ENCODE results near the gene LPA.
"Not testable (repeated sequence)": the region's sequence is repeated elsewhere in the genome, so short reads cannot be mapped to it uniquely, and the experiment has no call there.

The LPA gene

GRCh38 chr6:160662842-160663241 is 1.2 kb downstream of the LPA start:
- DNase-seq = no peak

- DNase-seq = no peak
Measured at GRCh38 chr6:160662429-160662828, 1.6 kb downstream of the LPA start.

DNA sequence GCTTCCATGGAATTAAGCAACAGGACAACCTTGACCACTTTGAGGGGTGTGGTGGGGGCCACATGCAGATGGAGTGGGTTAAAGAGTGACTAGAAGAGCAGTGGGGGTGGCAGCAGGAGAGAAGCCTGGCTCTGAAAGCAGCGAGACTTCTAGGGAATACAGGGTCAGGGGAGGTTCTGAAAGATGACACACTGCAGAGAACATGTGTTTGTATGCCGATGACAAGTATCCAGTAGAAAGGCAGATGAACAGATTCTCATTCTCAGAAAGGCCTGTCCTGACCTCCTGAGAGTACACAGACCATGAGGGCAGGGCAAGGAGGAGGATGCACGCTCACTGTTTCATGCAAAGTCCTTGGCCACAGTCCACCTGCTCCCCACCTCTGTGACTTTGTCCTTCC is 2.9 kb downstream of the LPA start:
- DNase-seq = no peak

GRCh38 chr6:160659562-160659961 is 4.5 kb downstream of the LPA start:
- no peak for DNase-seq

DNA sequence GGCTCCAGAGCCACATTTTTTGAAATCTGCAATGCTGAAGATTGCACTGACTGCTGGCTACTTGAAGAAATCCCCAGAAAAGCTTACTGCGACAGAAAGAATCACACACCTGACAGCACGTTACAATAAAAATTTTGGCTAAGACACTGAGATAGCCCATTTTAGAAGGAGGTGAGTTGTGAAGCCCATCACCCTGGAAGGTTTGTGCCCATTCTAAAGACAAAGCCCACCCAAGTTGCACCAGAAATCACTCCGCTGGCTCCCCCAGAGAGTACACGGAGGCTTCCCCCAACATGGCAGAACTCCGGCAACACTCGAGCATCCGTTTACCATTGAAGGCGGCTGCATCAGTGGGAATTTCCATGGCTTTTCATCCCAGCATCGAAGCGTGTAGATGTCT is 29.4 kb downstream of the LPA start:
- DNase-seq = no peak

DNA sequence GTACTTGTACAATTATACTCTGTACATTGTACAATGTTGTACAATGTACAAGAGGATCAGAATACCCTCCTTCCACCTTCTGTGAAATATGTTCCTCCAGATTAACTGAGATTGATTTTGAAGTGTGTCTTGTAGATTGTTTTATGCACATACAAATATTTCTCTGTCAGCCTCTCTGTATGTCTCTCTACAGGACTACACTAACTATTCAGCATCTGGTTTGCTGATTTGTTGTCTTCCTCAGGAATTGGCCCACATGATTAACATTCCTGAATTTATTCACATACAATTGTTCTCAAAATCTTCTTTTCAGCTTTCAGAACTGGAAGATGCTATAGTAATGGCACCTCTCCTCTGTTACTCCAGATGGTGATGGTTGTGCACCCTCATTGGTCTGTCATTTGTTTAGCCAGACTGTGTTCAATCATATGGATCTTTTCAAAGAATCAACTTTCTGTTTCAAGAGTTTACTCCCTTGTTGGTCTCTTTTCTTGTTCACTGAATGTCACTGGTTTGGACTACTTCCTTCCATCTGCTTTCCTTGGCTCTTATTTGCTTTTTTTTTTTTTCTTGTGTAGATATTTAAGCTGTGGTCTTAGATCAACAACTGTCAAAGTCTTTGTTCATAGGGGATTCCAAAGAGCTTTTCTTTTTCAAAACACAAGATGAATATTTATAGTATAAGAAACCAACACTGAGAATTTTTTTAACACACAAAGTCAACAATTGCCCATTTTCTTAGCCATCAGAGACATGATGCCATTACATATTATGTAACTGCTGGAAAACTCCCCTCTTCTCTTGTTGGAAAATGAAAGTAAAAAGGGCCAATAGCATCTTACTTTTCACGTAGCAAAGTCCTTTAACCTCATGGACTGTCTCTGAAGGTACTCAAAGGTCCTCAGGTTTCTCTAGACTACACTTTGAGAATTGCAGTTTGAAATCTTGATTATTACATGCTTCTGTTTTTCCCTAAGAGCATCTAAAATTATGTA is 67.9 kb downstream of the LPA start:
- DNase-seq = no peak

- not testable (repeated sequence) for DNase-seq
Measured at GRCh38 chr6:160595297-160595696, 68.8 kb downstream of the LPA start.

GRCh38 chr6:160586374-160586773 is 77.7 kb downstream of the LPA start:
- no peak for DNase-seq

DNA sequence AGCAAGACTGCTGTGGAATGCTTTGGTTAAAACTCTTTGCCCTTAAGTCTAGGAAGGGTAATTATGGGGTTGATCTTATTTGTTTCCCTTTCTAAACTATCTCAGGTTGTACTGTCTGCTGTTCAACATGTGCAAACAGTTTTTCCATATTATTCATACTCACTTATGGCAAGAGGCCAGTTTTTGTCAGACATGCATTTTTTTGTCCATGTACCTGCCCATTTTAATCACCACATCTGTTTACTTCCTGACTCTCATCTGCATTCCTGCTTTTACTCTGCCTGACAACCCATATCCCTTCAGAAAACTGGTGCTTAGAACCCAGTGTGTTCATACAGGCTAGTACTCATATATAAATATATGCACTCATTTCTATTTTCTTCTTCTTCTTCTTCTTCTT is 80.3 kb downstream of the LPA start:
- no peak for DNase-seq

DNA sequence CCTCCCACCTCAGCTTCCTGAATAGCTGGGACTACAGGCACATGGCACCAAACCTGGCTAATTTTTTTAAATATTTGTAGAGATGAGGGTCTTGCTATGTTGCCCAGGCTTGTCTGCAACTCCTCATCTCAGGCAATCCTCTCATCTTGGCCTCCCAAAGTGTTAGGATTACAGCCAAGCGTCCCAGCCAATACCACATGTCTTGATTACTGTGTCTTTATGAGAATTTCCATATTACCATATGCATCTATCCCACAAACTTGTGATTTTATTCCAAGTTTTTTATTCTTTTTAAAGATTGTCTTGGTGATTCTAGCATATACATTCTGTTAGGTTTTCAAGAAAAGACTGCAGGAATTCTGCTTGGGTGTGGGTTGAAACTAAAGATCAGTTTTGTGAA is 82.7 kb downstream of the LPA start:
- no peak for DNase-seq

GRCh38 chr6:160578515-160578914 is 85.6 kb downstream of the LPA start:
- DNase-seq = not testable (repeated sequence)

DNA sequence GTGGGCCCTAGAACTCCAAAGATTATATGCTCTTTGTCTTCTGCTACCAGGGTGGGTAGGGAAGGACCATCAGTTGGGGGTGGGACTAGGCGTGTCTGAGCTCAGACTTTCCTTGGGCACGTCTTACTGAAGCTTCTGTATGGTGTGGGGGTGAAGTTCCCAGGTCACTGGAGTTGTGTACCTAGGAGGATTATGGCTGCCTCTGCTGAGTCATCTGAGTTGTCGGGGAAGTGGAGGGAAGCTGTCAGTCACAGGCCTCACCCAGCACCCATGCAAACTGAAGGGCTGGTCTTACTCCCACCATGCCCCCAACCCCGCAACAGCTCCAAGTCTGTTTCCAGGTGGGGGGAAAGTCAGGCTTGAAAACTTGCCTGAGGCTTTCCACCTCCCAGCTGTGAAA is 90.1 kb downstream of the LPA start:
- no peak for DNase-seq

DNA sequence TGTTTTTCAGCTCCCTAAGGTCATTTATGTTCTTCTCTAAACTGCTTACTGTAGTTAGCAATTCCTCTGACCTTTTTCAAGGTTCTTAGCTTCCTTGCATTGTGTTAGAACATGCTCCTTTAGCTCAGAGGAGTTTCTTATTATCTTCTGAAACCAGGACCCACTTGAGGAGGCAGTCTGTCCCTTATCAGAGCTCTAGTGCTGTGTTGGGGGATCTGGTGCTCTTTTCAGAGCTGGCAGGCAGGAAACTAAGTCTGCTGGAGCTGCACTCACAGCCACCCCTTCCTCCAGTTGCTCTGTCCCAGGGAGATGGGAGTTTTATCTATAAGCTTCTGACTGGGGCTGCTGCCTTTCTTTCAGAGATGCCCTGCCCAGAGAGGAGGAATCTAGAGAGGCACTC is 92.9 kb downstream of the LPA start:
- not testable (repeated sequence) for DNase-seq

DNA sequence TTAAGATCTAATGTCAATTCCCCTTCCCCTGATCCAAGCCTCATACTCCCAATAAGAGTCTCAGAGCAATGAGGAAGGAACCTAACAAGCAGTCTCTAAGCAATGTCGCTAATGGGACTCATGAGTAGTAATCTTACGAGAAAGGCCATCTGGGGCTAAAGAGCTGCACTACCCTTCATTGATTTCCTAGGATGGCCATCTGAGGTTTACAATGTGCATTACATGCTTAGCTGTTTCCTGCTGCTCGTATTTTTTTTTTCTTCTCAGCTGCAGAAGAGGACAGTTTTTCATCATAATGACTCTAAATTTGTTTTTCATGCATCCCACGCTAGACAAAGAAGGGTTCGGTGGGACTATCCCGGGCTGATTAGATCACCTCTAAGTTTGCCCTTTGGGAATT is 119.3 kb downstream of the LPA start:
- DNase-seq = no peak

- DNase-seq = no peak
Measured at GRCh38 chr6:160535270-160535669, 128.8 kb downstream of the LPA start.

GRCh38 chr6:160534050-160534696 is 129.9 kb downstream of the LPA start:
- peak; percentile 30 for DNase-seq

DNA sequence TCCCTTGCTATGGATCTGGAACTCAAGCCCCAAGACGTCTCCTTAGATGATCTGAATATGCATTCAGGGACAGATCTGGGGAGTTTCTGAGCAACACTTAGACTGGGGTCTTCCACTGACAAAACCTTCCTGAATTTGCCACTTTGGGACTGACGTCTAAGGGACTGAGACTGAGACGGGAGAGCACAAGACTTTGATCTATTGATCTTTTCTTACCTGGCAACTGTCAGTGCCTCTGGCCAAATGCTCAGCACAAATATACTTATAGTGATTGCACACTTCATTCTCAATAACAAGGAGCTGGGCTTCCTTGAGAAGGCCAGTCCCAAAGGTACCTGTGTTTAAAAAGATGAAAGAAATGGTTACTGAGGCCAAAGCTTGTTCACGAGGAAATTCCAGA is 131.8 kb downstream of the LPA start:
- DNase-seq = no peak

DNA sequence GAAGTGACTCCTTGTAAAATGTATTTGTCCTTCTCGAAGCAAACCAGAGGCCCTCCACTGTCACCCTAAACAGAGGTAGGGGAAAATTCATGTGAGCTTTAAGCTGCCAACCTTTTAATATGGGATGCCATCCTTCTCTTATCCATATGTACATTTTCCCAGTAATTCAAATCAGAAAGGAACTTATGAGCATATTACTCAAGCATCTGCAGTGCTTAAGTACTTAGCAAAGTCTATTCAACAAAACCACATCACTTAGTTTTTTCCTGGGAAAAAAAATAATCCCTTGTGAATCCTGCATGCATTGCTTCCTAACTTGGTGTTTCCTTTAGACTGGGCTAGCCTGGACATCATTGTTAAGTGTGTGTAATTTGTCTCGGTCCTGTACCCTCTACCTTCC is 132.2 kb downstream of the LPA start:
- no peak for DNase-seq

GRCh38 chr6:160529524-160529923 is 134.6 kb downstream of the LPA start:
- DNase-seq = not testable (repeated sequence)

GRCh38 chr6:160523223-160523622 is 140.9 kb downstream of the LPA start:
- no peak for DNase-seq

GRCh38 chr6:160520043-160520904 is 143.8 kb downstream of the LPA start:
- DNase-seq = peak; percentile 63

DNA sequence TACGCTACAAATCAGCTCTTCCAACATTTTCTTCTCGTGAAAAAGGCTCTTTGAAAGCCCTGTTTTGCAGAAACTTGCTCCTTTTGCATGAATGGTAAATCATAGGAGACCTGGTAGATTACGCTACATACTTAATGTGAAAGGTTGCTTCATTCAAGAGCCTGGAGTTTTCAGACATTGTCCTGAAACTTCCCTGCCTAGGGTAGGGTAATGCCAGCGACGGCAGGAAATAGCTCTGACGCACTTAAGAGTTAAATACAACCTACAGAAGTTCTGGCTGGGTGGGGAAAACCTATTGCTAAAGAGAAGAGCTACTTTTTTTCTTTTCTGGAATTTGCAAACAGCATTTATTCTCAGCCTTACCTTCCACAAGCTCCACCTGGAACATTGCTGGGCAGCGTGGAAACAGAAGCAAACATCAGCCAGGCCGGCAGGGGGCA is 144.5 kb downstream of the LPA start:
- no peak for DNase-seq

DNA sequence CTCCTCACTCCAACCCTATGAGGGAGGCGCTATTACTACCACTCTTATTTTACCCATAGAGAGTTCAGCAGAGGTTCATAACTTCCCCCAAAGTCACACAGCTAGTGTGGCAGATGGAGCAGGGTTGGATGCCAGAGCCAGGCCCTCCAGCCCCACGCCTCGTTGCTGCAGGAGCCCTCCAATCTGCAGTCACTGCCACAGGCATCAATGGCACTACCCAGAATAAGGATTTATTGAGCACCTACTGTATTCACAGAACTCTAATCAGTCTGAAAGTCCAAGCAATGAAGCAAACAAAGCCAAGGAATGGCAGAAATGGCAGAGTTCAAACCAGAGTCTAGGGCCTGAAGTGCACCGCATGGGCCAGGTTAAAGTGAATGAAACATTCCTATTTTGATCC is 144.9 kb downstream of the LPA start:
- no peak for DNase-seq
